Measurements from ENCODE around the gene ESRRB.

Gene ESRRB

GRCh38 chr14:76489667-76490066 is 113.7 kb downstream of the ESRRB start:
- TF ChIP-seq CTCF (IDR thresholded peaks at IDR 0.05; ENCODE audit: insufficient read depth, low read depth, low read length, missing control alignments), result no peak
- no peak for DNase-seq (ENCODE audit: low read depth)
- no peak overlapping the region for H3K4me3 ChIP-seq (ENCODE audit: low read length)

GRCh38 chr14:76490111-76490510 is 114.2 kb downstream of the ESRRB start:
- TF ChIP-seq CTCF (IDR thresholded peaks at IDR 0.05; ENCODE audit: insufficient read depth, low read depth, low read length, missing control alignments), result no peak
- H3K4me3 ChIP-seq (ENCODE audit: low read length), result no peak overlapping the region
- no peak for DNase-seq (ENCODE audit: low read depth)

GRCh38 chr14:76490735-76491134 is 114.8 kb downstream of the ESRRB start:
- DNase-seq (ENCODE audit: low read depth), result no peak
- H3K4me3 ChIP-seq (ENCODE audit: low read length), result no peak overlapping the region
- TF ChIP-seq CTCF (IDR thresholded peaks at IDR 0.05; ENCODE audit: insufficient read depth, low read depth, low read length, missing control alignments), result no peak

- TF ChIP-seq CTCF (IDR thresholded peaks at IDR 0.05; ENCODE audit: insufficient read depth, low read depth, low read length, missing control alignments), result no peak
- no peak for DNase-seq (ENCODE audit: low read depth)
- no peak overlapping the region for H3K4me3 ChIP-seq (ENCODE audit: low read length)
These were observed 115.4 kb downstream of the ESRRB start for GRCh38 chr14:76491172-76491930.

- H3K4me3 ChIP-seq (ENCODE audit: low read length), result no peak overlapping the region
- no peak for DNase-seq (ENCODE audit: low read depth)
- TF ChIP-seq CTCF (IDR thresholded peaks at IDR 0.05; ENCODE audit: insufficient read depth, low read depth, low read length, missing control alignments), result no peak
These were observed 120.0 kb downstream of the ESRRB start for GRCh38 chr14:76495983-76496382.

GRCh38 chr14:76496595-76496994 is 120.7 kb downstream of the ESRRB start:
- H3K4me3 ChIP-seq (ENCODE audit: low read length), result no peak overlapping the region
- no peak for DNase-seq (ENCODE audit: low read depth)
- TF ChIP-seq CTCF (IDR thresholded peaks at IDR 0.05; ENCODE audit: insufficient read depth, low read depth, low read length, missing control alignments), result no peak
